Neural progenitor cell (in vitro differentiated cells): Measurements from ENCODE around the gene CSGALNACT2. TPM values are rescaled to one million over a fixed set of nuclear protein-coding genes. Genes with fewer than 3 reads are reported as not detected.

ENCODE experiments used
- DNase-seq: peaks from one replicate; pipeline ENCODE4 v3.0.0-alpha.2; 2016; ENCODE audit warnings: low spot score
- H2AFZ ChIP-seq: fragments of 200-600 bp; sonication (generic); replicated peaks from 2 replicates; pipeline ENCODE4 v1.6.1; 2016; ENCODE audit warnings: antibody characterized with exemption
- H3F3A ChIP-seq: fragments of 200-600 bp; sonication (generic); 2 replicates; pipeline ENCODE4 v1.6.1; 2016; ENCODE audit warnings: antibody characterized with exemption, low read depth
- H3K27ac ChIP-seq: fragments of 200-600 bp; sonication (generic); 2 replicates; pipeline ENCODE4 v1.5.1; 2016; ENCODE audit warnings: mild to moderate bottlenecking
- H3K27me3 ChIP-seq: fragments of 200-600 bp; sonication (generic); 2 replicates; pipeline ENCODE4 v1.6.1; 2016; ENCODE audit warnings: mild to moderate bottlenecking, moderate library complexity
- H3K36me3 ChIP-seq: fragments of 200-600 bp; sonication (generic); 2 replicates; pipeline ENCODE4 v1.5.1; 2016
- H3K4me1 ChIP-seq: fragments of 200-600 bp; sonication (generic); 2 replicates; pipeline ENCODE4 v1.6.1; 2016; ENCODE audit warnings: mixed run types
- H3K4me2 ChIP-seq: fragments of 200-600 bp; sonication (generic); 2 replicates; pipeline ENCODE4 v1.6.1; 2016
- H3K4me3 ChIP-seq: fragments of 200-600 bp; sonication (generic); 2 replicates; pipeline ENCODE4 v1.5.1; 2016
- H3K79me2 ChIP-seq: fragments of 200-600 bp; sonication (generic); 2 replicates; pipeline ENCODE4 v1.6.1; 2016; ENCODE audit warnings: low read depth
- H3K9ac ChIP-seq: fragments of 200-600 bp; sonication (generic); 2 replicates; pipeline ENCODE4 v1.6.1; 2016
- H3K9me3 ChIP-seq: fragments of 200-600 bp; sonication (generic); 2 replicates; pipeline ENCODE4 v1.5.1; 2016; ENCODE audit warnings: low read depth
- H4K20me1 ChIP-seq: fragments of 200-600 bp; sonication (generic); 2 replicates; pipeline ENCODE4 v1.6.1; 2016; ENCODE audit warnings: low read depth
- H3K27ac Mint-ChIP-seq: 3 replicates; pipeline ENCODE4 v1.8.0; 2021; ENCODE audit warnings: mixed read lengths
- H3K27me3 Mint-ChIP-seq: 2 replicates; pipeline ENCODE4 v1.8.0; 2022; ENCODE audit warnings: low read depth, mild to moderate bottlenecking, inconsistent platforms, moderate library complexity, mixed read lengths; ENCODE audit not compliant: insufficient read depth
- H3K36me3 Mint-ChIP-seq: 3 replicates; pipeline ENCODE4 v1.8.0; 2021; ENCODE audit warnings: mixed read lengths
- H3K4me1 Mint-ChIP-seq: 3 replicates; pipeline ENCODE4 v1.8.0; 2021; ENCODE audit warnings: mixed read lengths
- H3K4me3 Mint-ChIP-seq: 3 replicates; pipeline ENCODE4 v1.8.0; 2021; ENCODE audit warnings: mild to moderate bottlenecking, moderate library complexity, mixed read lengths
- H3K9me3 Mint-ChIP-seq: 3 replicates; pipeline ENCODE4 v1.8.0; 2020; ENCODE audit warnings: mixed read lengths
- CTCF ChIP-seq: fragments of 200-600 bp; sonication (generic); IDR thresholded peaks from 2 replicates; pipeline ENCODE4 v1.5.1; 2017; ENCODE audit warnings: antibody characterized with exemption, mild to moderate bottlenecking
- EZH2 ChIP-seq: fragments of 200-600 bp; sonication (generic); IDR thresholded peaks from 2 replicates; pipeline ENCODE4 v1.6.1; 2017; ENCODE audit warnings: antibody characterized with exemption, mild to moderate bottlenecking, moderate library complexity
- EZH2phosphoT487 ChIP-seq: fragments of 200-600 bp; sonication (generic); IDR thresholded peaks from 2 replicates; pipeline ENCODE4 v1.6.1; 2017; ENCODE audit warnings: antibody characterized with exemption
- total RNA-seq: library from RNA; depleted of rRNA; stranded (reverse); fragments of >200 nt; gene quantifications from 2 replicates; pipeline ENCODE4 v1.2.3, GENCODE V29; 2015; ENCODE audit warnings: low replicate concordance

CSGALNACT2 gene
- total RNA-seq, 1 donor from 2014 or later = 9.3 TPM

GRCh38 chr10:43201545-43202131 is 63.4 kb downstream of the CSGALNACT2 start:
- Mint-ChIP-seq H3K9me3 (no peaks in the 10 kb centered on the region), H3K27ac (no peak overlapping the region), H3K4me1 (peaks cover 5% of the 10 kb centered on the region), H3K27me3 (peaks cover 2% of the 10 kb centered on the region), H3K4me3 (peak overlapping the region; percentile 77), H3K36me3 (no peaks in the 10 kb centered on the region)
- H3K27ac ChIP-seq = no peak overlapping the region
- H3K27me3 ChIP-seq = no peaks in the 10 kb centered on the region
- H3F3A ChIP-seq = peaks cover 22% of the 10 kb centered on the region
- H3K9me3 ChIP-seq = no peaks in the 10 kb centered on the region
- H3K79me2 ChIP-seq = no peaks in the 10 kb centered on the region
- no peak overlapping the region for H3K9ac ChIP-seq
- TF ChIP-seq EZH2phosphoT487 = no peak
- TF ChIP-seq CTCF = no peak
- no peak for TF ChIP-seq EZH2
- H3K4me3 ChIP-seq = peak overlapping the region; percentile 58
- H3K4me1 ChIP-seq = no peaks in the 10 kb centered on the region
- no peak overlapping the region for H2AFZ ChIP-seq
- no peaks in the 10 kb centered on the region for H3K36me3 ChIP-seq
- no peak for DNase-seq
- peaks cover 7% of the 10 kb centered on the region for H4K20me1 ChIP-seq
- H3K4me2 ChIP-seq = peak overlapping the region; percentile 87

GRCh38 chr10:43202224-43202656 is 64.0 kb downstream of the CSGALNACT2 start:
- peak overlapping the region; percentile 87 for H3K4me2 ChIP-seq

DNA sequence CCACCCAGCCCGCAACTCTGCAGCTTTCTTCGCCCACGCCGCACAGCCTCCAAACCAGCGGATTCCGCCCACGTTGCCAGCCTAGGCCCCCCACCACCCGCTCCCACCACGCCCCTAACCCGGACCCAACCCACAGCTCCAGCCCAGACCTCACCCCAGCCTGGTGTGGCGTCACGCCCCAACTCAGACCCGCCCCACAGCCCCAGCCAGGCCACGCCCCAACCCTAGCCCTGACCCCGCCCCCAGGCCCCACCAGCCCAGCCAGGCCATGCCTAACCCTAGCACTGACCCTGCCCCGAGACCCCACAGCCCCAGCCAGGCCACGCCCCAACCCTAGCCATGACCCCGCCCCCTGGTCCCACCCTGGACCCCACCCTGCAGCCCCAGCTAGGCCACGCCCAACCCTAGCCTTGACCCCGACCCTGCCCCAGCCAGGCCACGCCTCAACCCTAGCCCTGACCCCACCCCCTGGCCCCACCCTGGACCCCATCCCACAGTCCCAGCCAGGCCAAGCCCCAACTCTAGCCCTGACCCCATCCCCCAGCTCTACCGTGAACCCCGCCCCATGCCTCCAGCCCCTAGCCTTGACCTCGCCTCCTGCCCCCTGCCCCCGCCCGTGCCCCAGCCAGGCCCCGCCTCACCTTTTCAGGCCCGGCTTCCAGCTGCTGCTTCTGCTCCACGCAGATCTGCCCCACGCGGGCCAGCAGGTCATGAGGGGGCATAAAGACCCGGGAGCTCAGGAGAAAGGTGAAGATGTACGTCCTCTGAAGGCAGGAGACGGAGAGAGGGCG is 64.6 kb downstream of the CSGALNACT2 start:
- Histone ChIP-seq H4K20me1 (peaks cover 7% of the 10 kb centered on the region), H3K9me3 (no peaks in the 10 kb centered on the region), H3K4me3 (peak overlapping the region; percentile 58), H3K36me3 (no peaks in the 10 kb centered on the region), H3K9ac (no peak overlapping the region), H3F3A (peaks cover 22% of the 10 kb centered on the region), H3K79me2 (no peaks in the 10 kb centered on the region), H3K27me3 (no peaks in the 10 kb centered on the region), H2AFZ (peak overlapping the region; percentile 73), H3K4me2 (peak overlapping the region; percentile 87), H3K27ac (no peak overlapping the region), H3K4me1 (no peaks in the 10 kb centered on the region)
- H3K4me3 Mint-ChIP-seq = no peak overlapping the region
- no peak overlapping the region for H3K27ac Mint-ChIP-seq
- TF ChIP-seq EZH2phosphoT487 (no peak), CTCF (no peak), EZH2 (no peak)
- DNase-seq = peak; percentile 74
- no peaks in the 10 kb centered on the region for H3K36me3 Mint-ChIP-seq
- no peaks in the 10 kb centered on the region for H3K9me3 Mint-ChIP-seq
- peaks cover 7% of the 10 kb centered on the region for H3K4me1 Mint-ChIP-seq
- H3K27me3 Mint-ChIP-seq = peaks cover 7% of the 10 kb centered on the region

More at GRCh38 chr10:43202224-43202656, 64.0 kb downstream of the CSGALNACT2 start:
- Mint-ChIP-seq H3K9me3 (no peaks in the 10 kb centered on the region), H3K4me1 (peaks cover 6% of the 10 kb centered on the region), H3K27me3 (peaks cover 5% of the 10 kb centered on the region), H3K27ac (no peak overlapping the region), H3K36me3 (no peaks in the 10 kb centered on the region), H3K4me3 (peak overlapping the region; percentile 77)
- Histone ChIP-seq H3K27ac (no peak overlapping the region), H3F3A (peaks cover 22% of the 10 kb centered on the region), H4K20me1 (peaks cover 7% of the 10 kb centered on the region), H3K9me3 (no peaks in the 10 kb centered on the region), H3K4me1 (no peaks in the 10 kb centered on the region), H3K9ac (no peak overlapping the region), H3K4me3 (peak overlapping the region; percentile 58), H2AFZ (no peak overlapping the region), H3K79me2 (no peaks in the 10 kb centered on the region), H3K27me3 (no peaks in the 10 kb centered on the region), H3K36me3 (no peaks in the 10 kb centered on the region)
- TF ChIP-seq EZH2phosphoT487 (no peak), CTCF (peak; percentile 71), EZH2 (no peak)
- peak; percentile 75 for DNase-seq
